HG03139 (cell line): ENCODE results near the gene CAMTA1.

Source experiments
- ATAC-seq: cut with Tn5 transposase; IDR thresholded peaks from one replicate; pipeline ENCODE4 v1.9.1; 2021; ENCODE audit not compliant: unreplicated experiment

Gene CAMTA1

DNA sequence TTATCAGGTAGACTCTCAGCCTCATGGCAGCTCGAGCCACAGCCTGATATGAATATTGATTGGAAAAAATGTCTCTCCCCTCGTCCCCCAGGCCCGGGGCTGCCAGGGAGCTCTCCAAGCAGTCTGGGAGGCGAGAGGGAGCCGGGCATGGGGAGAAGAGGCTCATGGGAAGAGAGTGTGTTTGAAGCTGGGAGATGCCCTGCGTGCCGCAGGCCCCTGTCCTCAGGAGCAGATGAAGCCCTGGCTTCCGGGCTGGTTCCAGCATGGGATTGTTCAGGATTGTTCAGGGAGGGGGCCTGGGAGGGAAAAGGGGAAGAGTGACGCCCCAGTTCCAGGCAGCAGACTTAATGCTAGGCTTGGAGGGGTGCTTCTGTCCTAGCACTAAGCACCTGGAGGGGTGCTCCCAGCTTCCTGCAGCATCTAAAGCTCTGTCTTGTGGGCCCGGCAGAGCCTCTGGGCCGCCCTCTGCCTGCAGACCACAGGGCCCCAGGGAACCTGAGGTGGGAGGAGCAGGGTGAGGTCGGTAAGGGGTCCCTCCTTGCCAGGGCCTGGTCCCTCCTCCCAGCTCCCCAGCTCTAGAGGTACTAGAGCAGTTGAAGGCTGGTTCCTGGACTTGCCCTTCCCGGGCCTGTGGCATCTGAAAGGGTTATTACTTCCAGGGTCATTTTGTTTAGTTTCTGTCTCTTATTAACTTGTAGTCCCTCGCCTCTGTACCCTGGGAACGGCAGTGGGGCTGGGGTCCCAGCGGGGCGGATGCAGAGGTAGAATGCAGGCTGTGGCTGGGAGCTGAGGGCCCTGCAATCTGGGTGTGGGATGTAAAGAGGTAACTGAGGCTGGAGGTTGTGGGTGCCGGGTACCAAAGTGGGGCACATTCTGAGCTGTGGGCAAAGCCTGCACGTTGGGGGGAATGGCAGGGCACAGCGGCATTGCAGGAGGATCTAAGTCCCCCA lies 651.1 kb downstream of the CAMTA1 start:
- ATAC-seq: no peak

- no peak for ATAC-seq
Observed at GRCh38 chr1:7437036-7437435, 651.8 kb downstream of the CAMTA1 start.

DNA sequence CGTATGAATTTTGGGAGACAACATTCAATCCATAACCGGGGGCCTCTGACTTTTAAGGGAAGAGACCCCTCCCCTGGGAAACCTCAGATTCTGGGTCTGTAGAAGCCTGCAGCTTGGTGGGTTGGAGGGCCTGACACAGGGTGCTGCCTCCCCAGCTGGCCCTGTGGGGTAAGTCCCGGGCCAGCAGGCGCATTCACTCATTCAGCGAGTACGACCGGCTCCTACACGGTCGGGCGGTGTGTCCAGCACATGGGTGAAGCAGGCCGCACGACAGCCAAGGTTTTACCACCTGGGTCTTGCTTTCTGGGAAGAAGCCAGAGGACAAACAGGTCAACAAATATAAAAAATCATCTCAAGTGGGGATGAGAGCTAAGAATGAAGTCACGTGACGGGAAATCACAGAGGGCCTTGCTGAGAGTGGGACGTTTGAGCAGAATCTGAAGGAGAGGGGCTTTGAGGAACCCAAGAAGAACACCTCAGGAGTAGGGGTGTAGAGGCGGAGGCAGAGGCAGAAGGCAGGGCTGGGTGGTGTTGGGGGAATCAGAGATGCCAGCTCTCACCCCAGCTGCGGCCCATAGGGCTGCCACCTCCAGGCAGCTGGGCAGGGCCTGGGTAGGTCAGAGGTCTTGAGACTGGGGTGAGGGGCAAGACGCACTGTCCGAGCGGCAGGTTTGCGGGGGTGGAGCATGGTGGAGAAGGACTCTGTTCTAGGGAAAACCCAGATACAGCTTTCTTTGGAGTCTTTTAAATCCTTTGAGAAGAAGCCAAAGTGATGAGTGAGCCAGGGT lies 652.5 kb downstream of the CAMTA1 start:
- no peak for ATAC-seq

DNA sequence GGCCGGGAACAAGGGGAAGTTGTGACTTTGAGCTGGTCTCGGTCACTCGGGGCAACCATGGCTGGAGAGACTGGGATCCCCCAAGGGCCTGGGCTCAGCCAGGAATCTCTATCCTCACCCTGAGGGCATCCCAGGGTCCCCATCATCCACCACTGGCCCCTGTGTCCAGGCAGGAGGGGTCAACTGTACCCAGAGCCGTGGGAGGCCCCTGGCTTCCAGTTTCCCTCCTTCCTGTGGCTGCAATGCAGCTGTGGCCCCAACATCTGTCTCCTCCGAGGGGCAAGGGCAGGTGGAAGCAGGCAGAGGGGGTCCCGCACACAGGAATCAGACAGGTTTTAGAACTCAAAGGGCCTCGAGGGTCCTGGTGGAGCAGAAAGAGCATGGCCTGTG lies 653.1 kb downstream of the CAMTA1 start:
- ATAC-seq: no peak

- ATAC-seq: no peak
Observed at GRCh38 chr1:7438921-7439655, 653.8 kb downstream of the CAMTA1 start.

DNA sequence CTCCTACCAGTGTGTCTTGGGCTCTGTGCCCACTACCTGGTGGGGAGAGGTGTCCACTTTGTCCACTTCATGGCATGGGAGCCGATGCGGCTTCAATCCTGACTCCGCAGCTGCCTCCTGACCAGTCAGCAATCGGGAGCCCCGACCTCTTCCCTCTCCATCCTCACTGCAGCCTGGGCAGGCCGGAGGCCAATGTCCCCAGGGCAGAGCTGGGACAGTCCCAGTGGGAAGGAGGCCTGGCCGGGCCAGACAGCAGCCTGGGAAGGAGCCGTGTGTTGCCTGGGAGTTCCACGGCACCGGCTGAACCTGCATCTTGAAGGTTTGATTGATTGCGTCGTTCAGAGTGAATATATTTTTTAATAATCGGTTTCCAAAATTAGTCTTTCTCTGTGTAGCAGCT lies 654.9 kb downstream of the CAMTA1 start:
- no peak for ATAC-seq

DNA sequence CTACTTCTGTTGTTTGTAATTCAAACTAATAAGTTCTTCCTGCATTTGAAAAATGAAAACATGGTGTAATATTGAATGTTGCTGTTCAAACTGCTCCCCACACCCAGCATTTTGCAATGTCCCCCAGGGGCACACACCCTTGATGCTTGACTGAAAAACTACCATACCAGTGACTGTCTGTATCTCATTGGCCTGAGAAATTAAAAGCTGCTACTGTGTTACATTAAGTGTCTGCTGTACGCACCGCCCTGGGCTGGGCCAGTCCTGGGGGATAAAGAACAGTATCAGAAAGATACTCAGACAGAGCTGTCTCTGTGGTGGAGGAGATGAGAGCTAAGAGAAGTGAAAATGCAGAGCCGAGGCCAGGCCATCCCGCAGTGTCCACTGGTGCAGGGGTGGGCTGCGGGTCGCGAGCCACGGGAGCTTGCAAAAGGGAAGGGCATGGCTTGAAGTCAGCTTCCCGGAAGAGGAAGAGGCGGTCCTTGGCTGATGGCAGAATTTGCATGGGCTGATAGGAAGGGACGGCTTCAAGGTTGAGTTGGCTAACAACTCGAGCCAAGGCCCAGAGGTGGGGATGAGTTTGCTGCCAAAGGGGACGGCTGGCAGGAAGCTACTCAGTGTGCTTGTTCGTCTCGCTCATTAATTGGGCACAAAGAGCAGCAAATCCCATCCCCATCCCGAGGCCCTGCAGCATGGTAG lies 656.0 kb downstream of the CAMTA1 start:
- no peak for ATAC-seq

DNA sequence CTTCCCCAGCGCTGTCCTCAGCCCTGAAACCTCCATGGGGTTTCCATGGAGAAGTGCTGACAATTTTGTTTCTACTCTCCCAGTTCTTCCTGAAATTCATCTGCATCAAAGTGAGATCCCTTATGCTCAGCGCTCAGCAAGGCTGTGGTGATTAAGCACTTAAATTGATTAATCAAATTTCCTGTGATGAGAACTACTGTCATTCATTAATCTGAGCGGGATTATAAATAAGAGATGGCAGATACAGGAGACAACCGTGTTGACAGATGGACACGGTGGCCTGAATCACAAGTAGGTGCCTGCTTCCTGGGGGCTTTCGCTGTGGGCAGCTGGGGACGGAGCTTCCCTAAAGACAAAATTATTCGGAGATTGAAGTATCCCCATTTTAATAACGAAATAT lies 656.8 kb downstream of the CAMTA1 start:
- ATAC-seq: no peak

DNA sequence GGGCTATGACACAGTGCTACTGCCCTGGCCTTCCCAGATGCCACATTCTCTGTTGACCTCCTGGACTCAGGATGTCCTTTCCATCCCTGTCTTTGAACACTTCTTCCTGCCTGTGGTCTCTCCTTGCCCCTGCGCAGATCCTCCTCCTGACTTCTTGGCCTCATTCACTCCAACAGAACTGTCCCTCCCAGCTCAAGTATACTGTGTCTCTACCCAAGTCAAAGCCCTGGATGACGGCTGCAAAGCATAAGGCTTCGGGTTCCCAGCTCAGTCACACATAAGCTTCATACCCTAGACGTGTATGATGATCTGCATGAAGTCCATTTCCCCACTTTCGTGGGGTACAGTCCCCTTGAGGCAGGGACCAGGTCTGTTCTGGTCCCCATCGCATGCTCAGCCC lies 657.7 kb downstream of the CAMTA1 start:
- no peak for ATAC-seq

DNA sequence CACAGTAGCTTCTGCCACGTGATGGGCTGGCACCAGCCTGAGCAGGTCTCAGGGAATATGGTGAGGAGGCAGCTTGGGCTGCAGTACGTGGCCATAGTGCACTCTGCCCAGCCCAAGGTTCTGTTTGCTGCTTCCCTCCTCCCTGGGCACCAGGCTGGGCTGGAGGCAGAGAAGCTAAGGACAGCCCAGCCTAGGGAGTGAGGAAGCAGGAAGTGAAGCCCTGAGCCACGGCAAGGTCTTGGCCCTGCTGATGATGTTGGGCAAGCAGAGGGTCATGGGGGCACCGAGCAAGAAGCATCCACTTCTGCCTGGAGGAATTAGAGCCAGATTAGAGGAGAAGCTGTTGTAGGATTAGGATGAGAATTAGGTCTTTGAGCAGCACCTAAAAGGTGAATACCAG lies 659.1 kb downstream of the CAMTA1 start:
- ATAC-seq: no peak

- no peak for ATAC-seq
Observed at GRCh38 chr1:7447093-7447492, 661.8 kb downstream of the CAMTA1 start.

DNA sequence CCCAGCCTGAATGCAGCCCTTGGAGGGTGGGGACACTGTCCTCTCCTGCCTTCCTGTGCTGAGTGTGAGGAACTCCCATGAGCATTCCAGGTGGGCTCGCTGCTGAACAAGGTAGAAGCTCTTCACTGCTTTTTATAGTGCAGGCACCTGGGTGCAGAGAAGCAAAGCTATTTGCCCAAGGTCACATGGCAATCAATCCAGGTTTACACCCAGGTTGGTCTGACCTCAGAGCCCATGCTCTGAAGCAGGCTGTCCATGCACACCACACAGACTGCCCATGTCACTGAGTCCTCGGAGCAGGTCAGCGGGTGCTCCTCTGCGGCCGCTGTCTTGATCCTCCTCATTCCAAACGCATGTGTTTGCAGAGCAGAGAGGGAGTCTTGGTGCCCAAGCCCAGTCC lies 662.5 kb downstream of the CAMTA1 start:
- ATAC-seq: no peak

- no peak for ATAC-seq
Observed at GRCh38 chr1:7448986-7449385, 663.7 kb downstream of the CAMTA1 start.

DNA sequence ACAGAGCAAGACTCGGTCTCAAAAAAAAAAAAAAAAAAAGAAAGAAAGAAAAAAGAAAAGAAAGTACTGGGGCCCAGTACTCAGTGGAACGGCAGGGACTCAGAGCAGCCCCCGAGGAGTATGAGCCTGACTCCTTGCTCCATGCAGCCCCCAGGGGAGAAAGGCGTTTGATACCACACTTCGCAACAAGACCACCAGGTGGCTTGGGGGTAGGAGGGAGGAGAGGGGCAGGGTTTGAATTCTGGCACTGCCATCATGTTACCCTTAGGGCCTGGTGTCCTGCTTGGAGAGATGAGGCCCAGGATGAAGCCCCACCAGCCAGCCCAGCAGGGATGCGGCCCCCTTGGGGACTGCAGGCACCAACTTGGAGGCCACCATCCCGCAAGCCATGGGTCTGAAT lies 664.5 kb downstream of the CAMTA1 start:
- ATAC-seq: no peak

- ATAC-seq: no peak
Observed at GRCh38 chr1:7450838-7451237, 665.6 kb downstream of the CAMTA1 start.

- ATAC-seq: no peak
Observed at GRCh38 chr1:7453038-7453437, 667.8 kb downstream of the CAMTA1 start.

DNA sequence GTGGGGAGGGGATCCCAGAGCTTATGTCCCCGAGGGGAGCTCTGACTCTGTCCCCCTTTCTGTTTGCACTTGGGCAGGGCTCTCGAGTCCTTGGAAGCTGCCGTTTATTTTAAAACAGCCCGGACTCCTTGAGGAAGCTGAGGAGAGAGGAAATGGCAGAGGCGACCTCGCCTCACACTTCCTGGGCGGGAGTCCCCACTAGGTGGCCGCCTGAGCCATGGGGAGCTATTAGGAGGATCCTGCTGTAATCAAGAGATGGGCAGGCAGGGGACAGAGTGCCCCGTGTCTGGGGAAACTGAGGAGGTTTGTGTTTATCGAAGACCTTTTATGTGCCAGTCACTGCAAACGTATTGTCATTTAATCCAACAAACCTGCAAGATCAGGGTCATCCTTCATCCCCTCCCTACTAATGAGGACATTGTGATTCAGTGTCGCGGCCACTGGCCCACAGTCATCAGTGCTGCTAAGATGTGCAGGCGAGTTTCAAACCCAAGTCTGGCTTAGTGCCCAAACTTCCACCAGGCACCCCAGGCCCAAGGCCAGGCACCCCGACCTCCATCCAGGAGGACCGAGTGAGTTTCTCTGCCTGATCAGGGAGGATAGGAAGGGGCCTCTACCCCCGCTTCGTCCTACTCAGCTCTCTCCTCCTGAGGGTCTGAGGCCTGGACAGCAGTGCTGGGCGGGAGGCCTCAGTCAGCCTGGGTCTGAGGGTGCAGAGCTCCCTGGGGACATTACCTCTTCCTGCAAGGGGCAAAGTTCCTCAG lies 669.0 kb downstream of the CAMTA1 start:
- no peak for ATAC-seq

- no peak for ATAC-seq
Observed at GRCh38 chr1:7454895-7455784, 669.9 kb downstream of the CAMTA1 start.
